ENCODE results near the gene EMP1.

DNA sequence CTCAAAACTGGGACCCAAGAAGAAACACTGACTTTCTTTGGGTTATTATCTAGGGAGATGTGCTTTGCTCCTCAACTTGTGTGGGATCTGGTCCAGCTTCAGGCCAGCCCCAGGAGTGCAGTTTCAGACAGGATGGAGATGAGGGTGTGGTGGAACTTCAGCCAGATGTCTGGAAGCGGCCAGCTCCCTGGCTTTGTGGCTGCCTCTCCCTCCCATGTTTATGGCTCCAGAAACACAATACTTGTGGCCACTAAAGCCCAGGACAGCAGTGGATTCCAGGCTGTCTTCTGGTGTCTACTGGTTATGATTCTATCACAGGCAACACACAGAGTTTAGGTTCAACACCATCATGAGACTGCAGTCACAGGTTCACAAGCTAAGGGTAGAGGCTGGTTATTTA, 44.2 kb upstream of the EMP1 start:
- TF ChIP-seq POLR2A (IDR thresholded peaks at IDR 0.05; ENCODE audit: low read length): no peak
- TF ChIP-seq GATA1 (IDR thresholded peaks at IDR 0.05; ENCODE audit: low read depth, low read length): no peak

Measured in erythroblast (primary cell).